Mucosa of descending colon (tissue), 3 donors: ENCODE data around the gene SCOC. TPM values are rescaled to one million over a fixed set of nuclear protein-coding genes. Genes with fewer than 3 reads are reported as not detected.

Source experiments
- ATAC-seq: fragments of 200-7000 bp; cut with Tn5 transposase; one replicate; pipeline ENCODE4 v1.9.1; 2020; ENCODE audit warnings: mild to moderate bottlenecking, moderate library complexity
- DNase-seq, 3 donors: peaks; one replicate each; pipeline ENCODE4 v3.0.0-alpha.2; 2020
- H3K36me3 ChIP-seq: fragments of 200-600 bp; one replicate; pipeline ENCODE4 v1.8.0; 2021; ENCODE audit warnings: low read depth, mild to moderate bottlenecking
- H3K4me1 ChIP-seq: fragments of 200-600 bp; one replicate; pipeline ENCODE4 v1.8.0; 2021; ENCODE audit warnings: low read depth, mild to moderate bottlenecking
- H3K4me3 ChIP-seq: fragments of 200-600 bp; one replicate; pipeline ENCODE4 v1.8.0; 2021; ENCODE audit warnings: mild to moderate bottlenecking
- H3K9me3 ChIP-seq: fragments of 200-600 bp; one replicate; pipeline ENCODE4 v1.8.0; 2021; ENCODE audit warnings: mild to moderate bottlenecking
- intact Hi-C, 2 donors: fragments of 100-400 bp; cut with DNase I in 1 of 2; cut with micrococcal nuclease in 1 of 2; formaldehyde crosslinking; loops; one replicate each; pipeline versions ENCODE4 v1.11.0 to v1.11.1; 2022; cut with DNase I, micrococcal nuclease
- total RNA-seq, 3 donors: library from RNA; stranded (reverse); fragmentation: NEBNext Ultra II Directional in 2 of 3; extraction: Animal tissue kit (Norgen Biotek cat#: 25700) in 2 of 3; gene quantifications; one replicate each; pipeline versions ENCODE4 v1.2.1 to v1.2.4, GENCODE V29; 2021 to 2023
- TF ChIP-seq, protein P1 (sequence below): fragments of 200-600 bp; IDR thresholded peaks from one replicate; pipeline ENCODE4 v1.8.0; 2022; ENCODE audit warnings: antibody characterized with exemption, mild to moderate bottlenecking
- donor health status: DM: no; HTN: no; CAD: no; lungs with moderate emphysema.
- donor health status: DM: no; HTN: no; CAD: no.
- donor health status: DM: no; HTN: yes; CAD: no.

Gene SCOC
- total RNA-seq, 3 donors from 2014 or later = 41.1 to 52.8 (median 51.3) TPM

DNA sequence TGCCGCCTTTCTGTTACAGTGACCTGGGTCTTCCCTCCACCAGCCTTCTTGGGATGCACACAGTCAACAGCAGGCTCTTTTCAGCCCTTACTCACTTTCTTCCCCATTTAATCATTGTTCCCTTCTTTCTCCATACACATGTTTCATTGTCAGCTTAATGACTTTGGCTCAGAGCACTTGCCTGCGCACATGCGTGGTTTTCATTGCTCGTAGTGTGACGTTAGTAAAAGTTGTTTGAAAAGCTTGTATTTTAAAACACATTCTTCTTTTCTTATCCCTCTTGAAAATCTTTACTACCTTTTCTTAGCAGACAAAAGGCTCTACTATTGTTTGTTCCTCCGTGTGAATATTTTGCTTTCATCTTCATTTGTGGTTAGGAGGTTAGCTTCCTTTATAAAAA lies 19.7 kb upstream of the SCOC start:
- ATAC-seq = no peak
- intact Hi-C loops = no loop called here

DNA sequence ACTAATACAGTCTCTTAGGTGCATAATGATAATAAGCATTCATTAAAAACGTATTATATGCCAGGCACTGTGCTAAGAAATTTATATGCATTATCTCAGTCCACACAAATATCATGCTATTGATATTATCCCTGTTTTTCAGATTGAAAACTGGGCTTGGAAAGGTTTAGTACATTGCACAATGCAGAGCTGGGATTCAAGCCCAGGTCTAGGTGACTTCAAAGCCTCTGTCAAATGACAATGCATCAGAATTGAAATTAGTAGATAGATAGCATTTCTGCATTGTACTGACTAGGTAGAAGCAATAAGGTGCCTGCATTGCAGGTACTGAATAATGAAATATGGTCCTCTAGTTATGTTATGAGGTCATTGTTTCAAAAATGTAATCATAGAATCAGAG lies 18.2 kb upstream of the SCOC start:
- ATAC-seq (no peak), DNase-seq (no peak)
- intact Hi-C loops = no loop called here
- H3K9me3 ChIP-seq = no peaks in the 10 kb centered on the region
- no peaks in the 10 kb centered on the region for H3K36me3 ChIP-seq
- peaks cover 6% of the 10 kb centered on the region for H3K4me1 ChIP-seq
- TF ChIP-seq, protein P1, sequence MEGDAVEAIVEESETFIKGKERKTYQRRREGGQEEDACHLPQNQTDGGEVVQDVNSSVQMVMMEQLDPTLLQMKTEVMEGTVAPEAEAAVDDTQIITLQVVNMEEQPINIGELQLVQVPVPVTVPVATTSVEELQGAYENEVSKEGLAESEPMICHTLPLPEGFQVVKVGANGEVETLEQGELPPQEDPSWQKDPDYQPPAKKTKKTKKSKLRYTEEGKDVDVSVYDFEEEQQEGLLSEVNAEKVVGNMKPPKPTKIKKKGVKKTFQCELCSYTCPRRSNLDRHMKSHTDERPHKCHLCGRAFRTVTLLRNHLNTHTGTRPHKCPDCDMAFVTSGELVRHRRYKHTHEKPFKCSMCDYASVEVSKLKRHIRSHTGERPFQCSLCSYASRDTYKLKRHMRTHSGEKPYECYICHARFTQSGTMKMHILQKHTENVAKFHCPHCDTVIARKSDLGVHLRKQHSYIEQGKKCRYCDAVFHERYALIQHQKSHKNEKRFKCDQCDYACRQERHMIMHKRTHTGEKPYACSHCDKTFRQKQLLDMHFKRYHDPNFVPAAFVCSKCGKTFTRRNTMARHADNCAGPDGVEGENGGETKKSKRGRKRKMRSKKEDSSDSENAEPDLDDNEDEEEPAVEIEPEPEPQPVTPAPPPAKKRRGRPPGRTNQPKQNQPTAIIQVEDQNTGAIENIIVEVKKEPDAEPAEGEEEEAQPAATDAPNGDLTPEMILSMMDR = no peak
- no peak overlapping the region for H3K4me3 ChIP-seq

More for the DNA sequence above, 19.7 kb upstream of the SCOC start:
- Histone ChIP-seq H3K4me3 (no peak overlapping the region), H3K4me1 (peaks cover 6% of the 10 kb centered on the region), H3K36me3 (no peaks in the 10 kb centered on the region), H3K9me3 (no peaks in the 10 kb centered on the region)
- no peak for DNase-seq
- TF ChIP-seq, protein P1 = no peak

DNA sequence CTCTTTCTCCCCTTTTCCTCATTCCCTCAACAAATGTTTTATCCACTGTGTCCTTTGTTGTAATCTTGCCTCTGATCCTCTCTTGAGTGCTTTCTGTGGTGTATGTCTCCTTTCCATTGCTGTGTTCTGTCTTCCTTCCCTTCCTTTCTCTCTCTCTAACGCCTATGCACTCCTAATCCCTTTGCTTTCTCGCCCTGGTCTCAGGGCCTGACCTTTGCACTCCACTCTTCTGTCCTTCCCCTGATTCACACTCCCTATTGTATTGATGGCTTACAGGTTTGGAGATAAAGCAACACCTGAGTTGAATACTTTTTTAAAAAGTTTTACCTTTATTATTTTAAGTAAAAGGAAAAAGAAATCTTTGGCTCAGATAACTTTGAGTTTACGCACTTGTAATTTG lies 15.6 kb upstream of the SCOC start:
- ATAC-seq = peak; percentile 69
- no peak overlapping the region for H3K4me3 ChIP-seq
- intact Hi-C loops = no loop called here
- H3K36me3 ChIP-seq = no peaks in the 10 kb centered on the region
- H3K4me1 ChIP-seq = peaks cover 10% of the 10 kb centered on the region
- DNase-seq = no peak
- H3K9me3 ChIP-seq = no peaks in the 10 kb centered on the region
- TF ChIP-seq, protein P1 = no peak

DNA sequence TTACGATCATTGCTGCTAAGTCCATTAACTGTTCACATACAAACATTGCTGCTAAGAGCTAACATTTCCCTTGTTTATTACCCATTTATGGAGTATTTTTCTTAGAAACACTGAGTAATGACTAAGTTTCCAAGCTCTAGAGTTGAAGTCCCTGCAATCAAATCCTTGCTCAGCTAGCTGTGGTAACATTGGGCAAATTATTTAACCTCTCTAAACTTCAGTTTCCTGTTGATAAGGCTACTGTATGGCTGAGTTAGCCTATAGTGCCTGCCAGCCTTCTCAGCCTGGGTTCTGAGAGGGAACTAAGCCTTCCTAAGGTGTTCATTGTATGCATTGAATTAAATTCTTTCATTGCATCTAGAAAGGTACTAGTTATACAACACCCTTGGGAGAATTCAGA lies 15.2 kb upstream of the SCOC start:
- no peak for DNase-seq
- intact Hi-C loops = no loop called here

DNA sequence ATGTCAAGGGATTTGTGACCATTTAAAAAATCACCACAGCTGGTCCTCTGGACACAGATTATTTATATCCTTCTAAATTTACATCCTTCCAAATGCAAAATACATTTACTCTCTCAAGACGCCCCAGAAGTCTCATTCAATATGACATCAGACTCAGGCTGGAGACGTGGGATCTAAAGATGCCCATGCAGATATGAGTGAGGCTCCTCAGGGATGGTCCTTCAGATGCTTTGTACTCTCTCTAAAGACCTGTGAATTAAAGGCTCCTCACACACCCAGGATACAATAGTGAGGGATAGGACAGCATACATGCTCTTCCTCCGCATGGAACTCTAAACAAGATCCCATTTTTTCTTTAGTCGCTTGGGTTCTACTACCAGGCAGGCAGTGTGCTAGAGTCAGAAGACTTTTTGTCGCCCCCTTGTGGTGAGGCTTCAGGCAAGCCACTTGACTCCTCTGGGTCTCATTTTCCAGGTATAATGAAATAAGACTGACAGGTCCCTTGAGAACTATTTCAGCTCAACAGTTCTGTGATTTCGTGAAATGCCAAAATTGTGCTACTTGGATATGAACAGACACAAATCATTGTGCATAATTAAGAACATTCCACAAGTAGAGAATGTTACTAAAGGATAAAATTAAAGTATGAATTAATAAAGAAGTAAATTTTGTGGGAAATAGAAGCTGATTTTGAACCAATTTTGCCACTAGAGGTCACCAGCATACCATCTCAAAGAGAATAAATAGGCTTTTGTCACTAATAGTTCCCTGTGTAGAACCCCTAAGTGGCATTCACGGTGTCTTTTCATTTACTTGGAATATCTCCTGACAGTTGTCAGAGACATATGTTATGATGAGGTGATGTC lies 13.7 kb upstream of the SCOC start:
- peak; percentile 80 for ATAC-seq
- intact Hi-C loops = no loop called here

More for the DNA sequence above, 15.2 kb upstream of the SCOC start:
- TF ChIP-seq, protein P1 = no peak
- peaks cover 14% of the 10 kb centered on the region for H3K4me1 ChIP-seq
- H3K4me3 ChIP-seq = no peak overlapping the region
- H3K36me3 ChIP-seq = no peaks in the 10 kb centered on the region
- H3K9me3 ChIP-seq = no peaks in the 10 kb centered on the region
- ATAC-seq = no peak

More for the DNA sequence above, 13.7 kb upstream of the SCOC start:
- Histone ChIP-seq H3K4me1 (peaks cover 22% of the 10 kb centered on the region), H3K9me3 (no peaks in the 10 kb centered on the region), H3K4me3 (no peak overlapping the region), H3K36me3 (no peaks in the 10 kb centered on the region)
- peak in 2 of 3 donors; percentile 68 to 95 for DNase-seq
- TF ChIP-seq, protein P1 = peak; percentile 79
